Suprapubic skin (tissue), 4 donors: ENCODE results near the gene LRRC75B. TPM values are rescaled to one million over a fixed set of nuclear protein-coding genes. Genes with fewer than 3 reads are reported as not detected.

Experiments used
- DNase-seq, 2 donors: peaks; one replicate each; pipeline ENCODE4 v3.0.0-alpha.2; 2019; ENCODE audit warnings: low spot score in 2 of 2
- H3K27ac ChIP-seq: fragments of 200-600 bp; sonication (generic); one replicate; pipeline ENCODE4 v1.5.1; 2019
- H3K27me3 ChIP-seq: fragments of 200-600 bp; sonication (generic); one replicate; pipeline ENCODE4 v1.5.1; 2019
- H3K36me3 ChIP-seq: fragments of 200-600 bp; sonication (generic); one replicate; pipeline ENCODE4 v1.5.1; 2019
- H3K4me1 ChIP-seq: fragments of 200-600 bp; sonication (generic); one replicate; pipeline ENCODE4 v1.5.1; 2019
- H3K4me3 ChIP-seq: fragments of 200-600 bp; sonication (generic); one replicate; pipeline ENCODE4 v1.5.1; 2019; ENCODE audit warnings: mild to moderate bottlenecking
- H3K9me3 ChIP-seq: fragments of 200-600 bp; sonication (generic); one replicate; pipeline ENCODE4 v1.5.1; 2019
- CTCF ChIP-seq, 2 donors: fragments of 200-600 bp in 1 of 2; fragments of 450-650 bp in 1 of 2; sonication (generic) in 1 of 2; IDR thresholded peaks; one replicate each; pipeline ENCODE4 v1.5.1; 2016 to 2019; ENCODE audit warnings: antibody characterized with exemption in 2 of 2, mild to moderate bottlenecking in 1 of 2, moderate library complexity in 1 of 2
- EP300 ChIP-seq: sonication (generic); formaldehyde crosslinking; IDR thresholded peaks from one replicate; pipeline ENCODE4 v1.6.1; 2017; ENCODE audit warnings: antibody characterized with exemption
- POLR2A ChIP-seq, 2 donors: fragments of 450-650 bp; IDR thresholded peaks; one replicate each; pipeline ENCODE4 v1.6.1; 2017; ENCODE audit warnings: antibody characterized with exemption in 2 of 2, mild to moderate bottlenecking in 2 of 2, moderate library complexity in 2 of 2
- POLR2AphosphoS5 ChIP-seq, 3 donors: sonication (generic); formaldehyde crosslinking; IDR thresholded peaks; one replicate each; pipeline ENCODE4 v1.6.1; 2017; ENCODE audit warnings: antibody characterized with exemption in 3 of 3
- WGBS: methylation state at CpG from one replicate; pipeline ENCODE4 v1.1.5; 2018; 5-methylcytosine and 5-hydroxymethylcytosine counted together
- total RNA-seq, 4 donors: library from RNA; depleted of rRNA; stranded (reverse); fragments of >200 nt; gene quantifications; one replicate each; pipeline ENCODE4 v1.1.0, GENCODE V29; 2016

LRRC75B gene
- total RNA-seq, 4 donors from 2014 or later: 10.9 to 24.4 (median 14.0) TPM

DNA sequence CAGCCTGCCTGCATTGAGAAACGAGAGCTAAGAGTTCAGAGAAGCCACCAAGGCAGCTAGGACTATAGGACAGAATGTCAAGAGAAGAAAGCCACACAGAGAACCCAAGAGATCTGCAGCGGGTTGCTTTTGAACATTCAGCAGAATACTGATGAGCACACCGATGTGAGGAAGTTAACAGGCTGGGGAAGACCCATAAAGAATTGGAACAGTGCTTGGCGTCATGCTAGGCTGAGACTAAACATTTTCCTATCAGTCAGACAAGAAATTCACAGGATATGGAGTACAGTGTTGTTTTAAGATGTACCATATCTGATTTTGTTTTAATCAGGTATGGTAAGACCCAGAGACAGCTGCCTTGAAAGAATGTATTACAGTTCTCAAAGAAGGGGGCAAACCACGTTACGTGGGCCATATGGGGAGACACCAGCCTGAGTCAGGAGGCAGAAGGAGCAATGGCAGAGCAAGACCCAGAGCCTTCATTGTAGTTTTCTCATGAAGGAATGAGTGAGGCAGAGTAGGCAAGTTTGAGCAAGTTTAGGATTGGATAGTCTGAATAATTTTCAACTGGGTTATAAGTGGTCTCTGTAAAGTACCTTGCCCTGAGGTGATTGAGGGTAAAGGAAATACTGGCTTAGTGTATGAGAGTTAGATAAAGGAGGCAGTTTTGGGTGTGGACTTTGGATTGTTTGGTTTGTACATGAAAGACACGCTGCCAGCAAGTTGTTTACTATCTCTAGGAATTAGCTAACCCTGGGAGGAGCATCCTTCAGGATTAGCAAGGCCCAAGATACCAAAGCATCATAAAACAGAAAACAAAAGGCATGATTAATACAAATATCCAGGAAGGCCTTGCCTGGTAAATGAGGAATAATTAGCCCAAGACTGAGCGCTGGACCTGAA lies 14.3 kb downstream of the LRRC75B start:
- no peak for DNase-seq
- H3K9me3 ChIP-seq: no peaks in the 10 kb centered on the region
- peak overlapping the region; percentile 74 for H3K27ac ChIP-seq
- TF ChIP-seq POLR2AphosphoS5 (IDR thresholded peaks at IDR 0.05) (no peak), EP300 (no peak), POLR2A (IDR thresholded peaks at IDR 0.05) (no peak), CTCF (IDR thresholded peaks at IDR 0.05) (no peak)
- H3K27me3 ChIP-seq: no peaks in the 10 kb centered on the region
- H3K4me1 ChIP-seq: peaks cover 42% of the 10 kb centered on the region
- 53% methylated on average over 8 of the region's 8 CpGs for WGBS
- H3K4me3 ChIP-seq: no peak overlapping the region
- H3K36me3 ChIP-seq: peaks cover 13% of the 10 kb centered on the region

DNA sequence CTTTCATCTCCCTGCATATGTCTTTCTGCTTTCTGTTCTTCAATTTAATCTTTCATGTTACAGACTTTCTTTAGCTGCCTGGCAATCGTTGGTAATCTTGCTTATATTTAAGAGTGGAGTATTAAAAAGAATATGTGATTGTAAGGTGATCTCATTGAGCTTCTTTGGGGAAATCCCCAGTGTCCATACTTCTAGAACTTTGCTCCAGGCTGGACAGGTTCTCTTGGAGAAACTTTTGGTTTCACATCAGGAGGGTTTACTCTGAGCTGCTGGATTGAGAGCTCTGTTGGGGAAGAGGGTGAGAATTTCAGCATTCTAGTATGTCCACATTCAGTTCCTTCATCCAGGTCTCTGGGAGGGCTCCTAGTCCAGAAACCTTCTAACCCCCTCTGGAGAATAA lies 16.1 kb downstream of the LRRC75B start:
- H3K27me3 ChIP-seq: no peaks in the 10 kb centered on the region
- H3K4me1 ChIP-seq: peaks cover 30% of the 10 kb centered on the region
- no peak overlapping the region for H3K4me3 ChIP-seq
- TF ChIP-seq POLR2AphosphoS5 (IDR thresholded peaks at IDR 0.05) (no peak), POLR2A (IDR thresholded peaks at IDR 0.05) (no peak), CTCF (IDR thresholded peaks at IDR 0.05) (no peak), EP300 (no peak)
- H3K9me3 ChIP-seq: no peaks in the 10 kb centered on the region
- no peak overlapping the region for H3K27ac ChIP-seq
- DNase-seq: no peak
- peaks cover 32% of the 10 kb centered on the region for H3K36me3 ChIP-seq
- 64% methylated on average over 1 of the region's 1 CpG for WGBS

DNA sequence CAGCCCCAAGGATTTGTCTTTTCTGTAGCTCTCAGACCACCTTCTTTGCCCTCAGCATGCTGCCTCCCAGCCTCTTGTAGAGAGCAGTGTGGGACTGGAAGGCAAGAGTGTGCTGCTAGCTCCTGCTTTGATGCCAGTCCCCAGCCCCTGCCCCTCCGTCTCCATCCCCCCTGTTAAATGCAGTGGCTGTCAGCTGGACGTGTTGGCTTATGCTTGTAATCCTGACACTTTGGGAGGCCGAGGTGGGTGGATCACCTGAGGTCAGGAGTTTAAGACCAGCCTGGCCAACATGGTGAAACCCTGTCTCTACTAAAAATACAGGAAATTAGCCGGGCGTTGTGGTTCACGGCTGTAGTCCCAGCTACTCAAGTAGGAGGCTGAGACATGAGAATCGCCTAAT lies 21.6 kb downstream of the LRRC75B start:
- no peak for DNase-seq
- peaks cover 70% of the 10 kb centered on the region for H3K36me3 ChIP-seq

GRCh38 chr22:24567668-24568067 lies 25.2 kb downstream of the LRRC75B start:
- TF ChIP-seq POLR2AphosphoS5 (IDR thresholded peaks at IDR 0.05): no peak
- TF ChIP-seq POLR2A (IDR thresholded peaks at IDR 0.05): no peak
- no peak for TF ChIP-seq EP300
- no peak for TF ChIP-seq CTCF (IDR thresholded peaks at IDR 0.05)
- Histone ChIP-seq H3K4me3 (no peak overlapping the region), H3K27me3 (no peaks in the 10 kb centered on the region), H3K27ac (no peak overlapping the region), H3K4me1 (peaks cover 27% of the 10 kb centered on the region), H3K36me3 (peaks cover 53% of the 10 kb centered on the region), H3K9me3 (no peaks in the 10 kb centered on the region)
- no peak for DNase-seq
- WGBS: 85% methylated on average over 10 of the region's 10 CpGs

More for the DNA sequence above, 21.6 kb downstream of the LRRC75B start:
- Histone ChIP-seq H3K9me3 (no peaks in the 10 kb centered on the region), H3K4me3 (no peak overlapping the region), H3K27ac (no peak overlapping the region), H3K4me1 (peaks cover 7% of the 10 kb centered on the region), H3K27me3 (no peaks in the 10 kb centered on the region)
- TF ChIP-seq CTCF (IDR thresholded peaks at IDR 0.05): no peak
- no peak for TF ChIP-seq POLR2AphosphoS5 (IDR thresholded peaks at IDR 0.05)
- TF ChIP-seq POLR2A (IDR thresholded peaks at IDR 0.05): no peak
- TF ChIP-seq EP300: no peak
- WGBS: 90% methylated on average over 7 of the region's 7 CpGs

DNA sequence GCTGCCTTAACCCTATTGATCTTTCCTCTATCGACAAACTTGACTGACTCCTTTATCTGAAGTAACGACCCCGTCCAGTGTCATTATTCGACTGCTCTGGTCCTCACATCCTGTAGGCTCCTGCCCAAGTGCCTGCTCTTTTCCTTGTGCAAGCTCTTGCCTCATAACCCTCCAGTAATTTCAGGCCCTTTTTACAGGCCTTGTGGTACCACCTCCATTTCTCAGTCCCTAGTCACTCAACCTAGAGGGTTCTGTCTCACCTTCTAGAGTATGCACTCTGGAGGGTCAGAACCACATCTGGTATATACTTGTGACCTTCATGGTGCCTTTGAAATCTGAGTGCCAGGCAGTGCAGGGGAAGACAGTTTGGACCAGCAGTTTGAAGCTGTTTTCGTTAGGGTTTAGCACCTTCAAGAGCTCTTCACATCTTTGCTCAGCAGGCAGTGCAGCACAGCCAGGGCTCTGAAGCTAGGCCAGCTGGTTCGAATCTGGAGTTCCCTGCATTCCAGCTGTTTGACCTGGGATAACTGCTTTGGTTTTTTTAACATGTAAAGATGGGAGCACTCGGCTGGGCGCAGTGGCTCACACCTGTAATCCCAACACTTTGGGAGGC lies 25.9 kb downstream of the LRRC75B start:
- WGBS: 74% methylated on average over 8 of the region's 8 CpGs
- Histone ChIP-seq H3K27me3 (no peaks in the 10 kb centered on the region), H3K27ac (no peak overlapping the region), H3K36me3 (peaks cover 51% of the 10 kb centered on the region), H3K4me3 (no peak overlapping the region), H3K4me1 (peaks cover 30% of the 10 kb centered on the region), H3K9me3 (no peaks in the 10 kb centered on the region)
- TF ChIP-seq CTCF (IDR thresholded peaks at IDR 0.05) (no peak), POLR2AphosphoS5 (IDR thresholded peaks at IDR 0.05) (no peak), POLR2A (IDR thresholded peaks at IDR 0.05) (no peak), EP300 (no peak)
- no peak for DNase-seq
